Stomach (tissue), 19 donors: ENCODE results near the gene PPP1R16B. TPM values are rescaled to one million over a fixed set of nuclear protein-coding genes. Genes with fewer than 3 reads are reported as not detected.

Experiments
- DNase-seq, 2 donors: peaks; one replicate each; pipeline versions ENCODE4 v3.0.0 to v3.0.0-alpha.2; 2013 to 2019
- H3K27ac ChIP-seq, 5 donors: fragments of 200-600 bp in 4 of 5; sonication (generic) in 4 of 5; one replicate each; pipeline ENCODE4 v1.5.1; 2013 to 2019; ENCODE audit warnings: mild to moderate bottlenecking in 1 of 5, moderate library complexity in 1 of 5
- H3K27me3 ChIP-seq, 3 donors: fragments of 200-600 bp; sonication (generic); one replicate each; pipeline ENCODE4 v1.5.1; 2017 to 2019; ENCODE audit warnings: mixed run types in 1 of 3
- H3K36me3 ChIP-seq, 4 donors: fragments of 200-600 bp; sonication (generic); 1 replicate in 3 of 4; 2 replicates in 1 of 4; pipeline ENCODE4 v1.5.1; 2016 to 2019
- H3K4me1 ChIP-seq, 4 donors: fragments of 200-600 bp; sonication (generic); one replicate each; pipeline ENCODE4 v1.5.1; 2016 to 2019
- H3K4me3 ChIP-seq, 4 donors: fragments of 200-600 bp; sonication (generic) in 3 of 4; one replicate each; pipeline ENCODE4 v1.5.1; 2016 to 2019; ENCODE audit warnings: mild to moderate bottlenecking in 1 of 4
- H3K9me3 ChIP-seq, 4 donors: fragments of 200-600 bp; sonication (generic); one replicate each; pipeline ENCODE4 v1.5.1; 2016 to 2019
- EP300 ChIP-seq: sonication (generic); formaldehyde crosslinking; IDR thresholded peaks from one replicate; pipeline ENCODE4 v1.6.1; 2017; ENCODE audit warnings: antibody characterized with exemption
- POLR2A ChIP-seq, 4 donors: fragments of 450-650 bp; IDR thresholded peaks; one replicate each; pipeline ENCODE4 v1.6.1; 2016; ENCODE audit warnings: antibody characterized with exemption in 4 of 4, control low read depth in 2 of 4, mild to moderate bottlenecking in 1 of 4, moderate library complexity in 1 of 4
- POLR2AphosphoS5 ChIP-seq, 3 donors: sonication (generic); formaldehyde crosslinking; IDR thresholded peaks; one replicate each; pipeline ENCODE4 v1.6.1; 2016; ENCODE audit warnings: antibody characterized with exemption in 3 of 3
- WGBS, 5 donors: extraction: QIAGEN DNeasy Blood & Tissue Kit in 3 of 5; methylation state at CpG; one replicate each; pipeline versions ENCODE4 v1.1.5 to v1.1.7; 2013 to 2018; 5-methylcytosine and 5-hydroxymethylcytosine counted together
- intact Hi-C: fragments of 100-400 bp; cut with DNase I; formaldehyde crosslinking; loops from one replicate; pipeline ENCODE4 v1.15.1; 2023; ENCODE audit warnings: low total_unique reads
- long read RNA-seq, 10 donors: transcript quantifications; one replicate each; lab custom pipeline, GENCODE V29; 2026
- polyA plus RNA-seq, 3 donors: library from polyadenylated mRNA; stranded (reverse); fragments of 200-250 nt; gene quantifications; one replicate each; pipeline ENCODE4 v1.2.3, GENCODE V29; 2013
- total RNA-seq, 5 donors: library from RNA; depleted of rRNA; stranded (reverse); fragments of >200 nt; gene quantifications; one replicate each; pipeline versions ENCODE4 v1.1.0 to v1.2.3, GENCODE V29; 2014 to 2016
- TF ChIP-seq, protein P1 (sequence below), 7 experiments: fragments of 450-650 bp in 4 of 7; fragments of 200-600 bp in 3 of 7; sonication (generic) in 3 of 7; IDR thresholded peaks; one replicate each; pipeline ENCODE4 v1.5.1; 2016 to 2019; ENCODE audit warnings: antibody characterized with exemption in 7 of 7, control low read depth in 2 of 7, mild to moderate bottlenecking in 1 of 7
- donor health status: healthy with polysubstance abuse.
- donor health status: Bipolar disorder and iron deficiency.
- donor health status: healthy.

Gene PPP1R16B
- total RNA-seq (10 to 100 TPM in 3 of 5 donors, 1 to 10 TPM in 2; 5.2 to 18.7 (median 11.0) TPM), polyA plus RNA-seq (1 to 10 TPM; 1.2 to 1.5 (median 1.5) TPM)
- long read RNA-seq, donor 1, result 0 reads
- long read RNA-seq, donor 2, result 0 reads
- long read RNA-seq, donor 3, result 0 reads
- long read RNA-seq, donor 4, result 0 reads
- long read RNA-seq, donor 5, result 0 reads
- long read RNA-seq, donor 6, result 0 reads
- long read RNA-seq, donor 7, full-length matches to known transcripts, result 2 of 2 reads
- long read RNA-seq, donor 7, partial matches to known transcripts, result 0 of 2 reads
- long read RNA-seq, donor 7, other reads (novel, unspliced or antisense), result 0 of 2 reads
- long read RNA-seq, donor 8, full-length matches to known transcripts, result 2 of 2 reads
- long read RNA-seq, donor 8, partial matches to known transcripts, result 0 of 2 reads
- long read RNA-seq, donor 8, other reads (novel, unspliced or antisense), result 0 of 2 reads
- long read RNA-seq, donor 9, result 0 reads
- long read RNA-seq, donor 10, full-length matches to known transcripts, result 1 of 1 reads
- long read RNA-seq, donor 10, partial matches to known transcripts, result 0 of 1 reads
- long read RNA-seq, donor 10, other reads (novel, unspliced or antisense), result 0 of 1 reads

GRCh38 chr20:38805502-38805957 is at the start of gene PPP1R16B:
PPP1R16B (plus strand) TSS chr20:38805697; CDS start chr20:38835926, 30,229 bp downstream.
- 1 to 9% (median 5%) methylated on average over 9 to 40 of the region's 40 CpGs for WGBS, 5 donors
- Histone ChIP-seq H3K27me3 (peaks cover 4 to 59% (median 35%) of the 10 kb centered on the region in 3 donors), H3K9me3 (no peaks in the 10 kb centered on the region), H3K36me3 (no peaks in the 10 kb centered on the region), H3K4me1 (peaks cover 15 to 26% (median 18%) of the 10 kb centered on the region in 4 donors), H3K4me3 (peak within 1 kb of the TSS; percentile 53 to 66 (median 56)), H3K27ac (peak within 1 kb of the TSS; percentile 63 to 81 (median 71))
- intact Hi-C loops, result no loop called here
- TF ChIP-seq POLR2AphosphoS5 (IDR thresholded peaks at IDR 0.05) (peak in 2 of 3 donors; percentile 30 to 33), POLR2A (IDR thresholded peaks at IDR 0.05) (no peak)
- DNase-seq, result peak; percentile 50 to 84

DNA sequence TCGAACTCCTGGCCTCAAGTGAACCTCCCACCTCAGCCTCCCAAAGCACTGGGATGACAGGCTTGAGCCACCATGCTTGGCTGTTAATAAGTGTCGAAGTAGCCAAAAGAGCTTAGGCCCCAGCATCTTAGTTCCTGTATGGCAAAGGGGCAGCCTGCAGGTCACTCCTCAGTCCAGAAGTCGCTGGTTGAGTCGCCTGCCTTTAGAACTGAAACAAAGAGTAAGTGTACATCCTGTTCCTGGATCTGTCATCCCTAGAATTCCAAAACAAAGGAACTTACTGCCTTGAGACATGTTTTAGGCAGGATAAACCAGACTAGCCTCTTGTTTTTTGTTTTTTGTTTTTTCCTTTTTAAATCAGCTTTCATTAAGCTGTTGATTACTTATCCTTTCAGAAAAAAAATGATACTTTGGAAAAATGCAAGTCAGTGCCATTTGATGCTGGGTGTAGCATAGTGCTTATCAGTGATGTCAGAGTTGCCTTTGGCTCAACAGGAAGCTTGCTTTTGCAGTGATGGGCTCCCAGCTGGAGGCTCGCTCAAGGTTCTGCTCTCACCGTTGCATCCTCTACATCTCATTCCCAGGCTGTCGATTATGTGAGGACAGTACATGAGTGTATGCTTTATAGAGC is 48.2 kb upstream of the PPP1R16B start:
- no peaks in the 10 kb centered on the region for H3K27me3 ChIP-seq
- no peaks in the 10 kb centered on the region for H3K9me3 ChIP-seq
- peaks cover 33 to 100% (median 95%) of the 10 kb centered on the region in 4 donors for H3K36me3 ChIP-seq
- WGBS, 5 donors, result 70 to 92% (median 82%) methylated on average over 7 of the region's 7 CpGs
- intact Hi-C loops, result no loop called here
- H3K4me1 ChIP-seq, result no peaks in the 10 kb centered on the region
- no peak overlapping the region for H3K4me3 ChIP-seq
- no peak overlapping the region for H3K27ac ChIP-seq
- no peak for DNase-seq
- TF ChIP-seq POLR2AphosphoS5 (IDR thresholded peaks at IDR 0.05) (no peak), POLR2A (IDR thresholded peaks at IDR 0.05) (no peak), EP300 (no peak)
- TF ChIP-seq, protein P1, sequence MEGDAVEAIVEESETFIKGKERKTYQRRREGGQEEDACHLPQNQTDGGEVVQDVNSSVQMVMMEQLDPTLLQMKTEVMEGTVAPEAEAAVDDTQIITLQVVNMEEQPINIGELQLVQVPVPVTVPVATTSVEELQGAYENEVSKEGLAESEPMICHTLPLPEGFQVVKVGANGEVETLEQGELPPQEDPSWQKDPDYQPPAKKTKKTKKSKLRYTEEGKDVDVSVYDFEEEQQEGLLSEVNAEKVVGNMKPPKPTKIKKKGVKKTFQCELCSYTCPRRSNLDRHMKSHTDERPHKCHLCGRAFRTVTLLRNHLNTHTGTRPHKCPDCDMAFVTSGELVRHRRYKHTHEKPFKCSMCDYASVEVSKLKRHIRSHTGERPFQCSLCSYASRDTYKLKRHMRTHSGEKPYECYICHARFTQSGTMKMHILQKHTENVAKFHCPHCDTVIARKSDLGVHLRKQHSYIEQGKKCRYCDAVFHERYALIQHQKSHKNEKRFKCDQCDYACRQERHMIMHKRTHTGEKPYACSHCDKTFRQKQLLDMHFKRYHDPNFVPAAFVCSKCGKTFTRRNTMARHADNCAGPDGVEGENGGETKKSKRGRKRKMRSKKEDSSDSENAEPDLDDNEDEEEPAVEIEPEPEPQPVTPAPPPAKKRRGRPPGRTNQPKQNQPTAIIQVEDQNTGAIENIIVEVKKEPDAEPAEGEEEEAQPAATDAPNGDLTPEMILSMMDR (IDR thresholded peaks at IDR 0.05), result no peak

DNA sequence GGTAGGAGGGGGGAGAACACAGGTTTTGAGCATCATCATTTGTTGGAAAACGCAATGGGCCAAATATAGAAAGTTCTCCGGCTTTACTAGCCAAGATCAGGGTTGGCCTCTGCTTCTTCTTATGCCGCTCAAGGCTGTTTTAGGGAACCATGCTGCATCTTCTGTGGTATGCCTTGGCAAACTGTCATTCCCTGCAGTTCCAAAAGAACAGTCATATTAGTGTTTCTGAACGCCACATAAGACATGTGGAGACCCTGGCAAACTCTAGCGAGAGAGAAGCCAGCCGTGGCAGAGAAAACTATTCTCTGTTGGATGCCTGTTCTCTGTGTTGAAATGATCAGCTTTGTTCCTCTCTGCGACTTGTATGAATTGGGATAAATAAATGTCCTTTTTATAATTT is 46.4 kb upstream of the PPP1R16B start:
- Histone ChIP-seq H3K4me3 (no peak overlapping the region), H3K27ac (no peak overlapping the region), H3K9me3 (no peaks in the 10 kb centered on the region), H3K36me3 (peaks cover 51 to 100% (median 100%) of the 10 kb centered on the region in 4 donors), H3K27me3 (no peaks in the 10 kb centered on the region), H3K4me1 (peaks cover 0 to under 1% (median 0%) of the 10 kb centered on the region in 4 donors)
- DNase-seq, result no peak
- WGBS, 5 donors, result 86 to 96% (median 94%) methylated on average over 6 to 7 of the region's 7 CpGs
- TF ChIP-seq EP300 (no peak), POLR2AphosphoS5 (IDR thresholded peaks at IDR 0.05) (no peak), POLR2A (IDR thresholded peaks at IDR 0.05) (no peak)
- TF ChIP-seq, protein P1 (IDR thresholded peaks at IDR 0.05), result no peak
- intact Hi-C loops, result no loop called here

DNA sequence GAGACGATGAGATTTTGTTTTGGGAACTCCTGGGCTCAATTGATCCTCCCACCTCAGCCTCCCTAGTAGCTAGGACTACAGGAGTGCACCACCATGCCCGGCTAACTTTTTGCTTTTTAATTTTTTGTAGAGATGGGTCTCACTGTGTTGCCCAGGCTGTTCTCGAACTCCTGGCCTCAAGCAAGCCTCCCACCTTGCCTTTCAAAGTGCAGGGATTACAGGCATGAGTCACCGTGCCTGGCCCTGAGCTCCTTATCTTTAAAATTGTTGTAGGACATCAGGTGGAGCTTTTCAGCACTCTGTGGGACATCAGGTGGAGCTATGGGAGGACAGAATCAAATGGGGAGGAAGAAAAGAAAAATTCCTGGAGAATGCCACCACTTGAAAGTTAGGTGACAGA is 44.5 kb upstream of the PPP1R16B start:
- WGBS, 5 donors, result 84 to 93% (median 87%) methylated on average over 4 of the region's 4 CpGs
- H3K4me1 ChIP-seq, result peaks cover 0 to 9% (median 3%) of the 10 kb centered on the region in 4 donors
- H3K9me3 ChIP-seq, result no peaks in the 10 kb centered on the region
- TF ChIP-seq EP300 (no peak), POLR2A (IDR thresholded peaks at IDR 0.05) (no peak), POLR2AphosphoS5 (IDR thresholded peaks at IDR 0.05) (no peak)
- TF ChIP-seq, protein P1 (IDR thresholded peaks at IDR 0.05), result no peak
- intact Hi-C loops, result no loop called here
- DNase-seq, result no peak
- H3K27me3 ChIP-seq, result no peaks in the 10 kb centered on the region
- no peak overlapping the region for H3K27ac ChIP-seq
- H3K4me3 ChIP-seq, result no peak overlapping the region
- H3K36me3 ChIP-seq, result peaks cover 41 to 100% (median 100%) of the 10 kb centered on the region in 4 donors
